Nephron (organoid): ENCODE data around the gene MYO18A.

Source experiments
- H3K27ac Mint-ChIP-seq, 3 experiments: 2 replicates each; pipeline ENCODE4 v1.8.0; 2020; ENCODE audit warnings: mixed read lengths in 3 of 3, mild to moderate bottlenecking in 2 of 3, moderate library complexity in 1 of 3
- H3K27me3 Mint-ChIP-seq: 2 replicates; pipeline ENCODE4 v1.8.0; 2021; ENCODE audit warnings: low read depth, mild to moderate bottlenecking, moderate library complexity, mixed read lengths
- H3K36me3 Mint-ChIP-seq: 2 replicates; pipeline ENCODE4 v1.8.0; 2020; ENCODE audit warnings: low read depth, mixed read lengths
- H3K4me1 Mint-ChIP-seq: 2 replicates; pipeline ENCODE4 v1.8.0; 2020; ENCODE audit warnings: mixed read lengths
- H3K4me3 Mint-ChIP-seq, 3 experiments: 2 replicates each; pipeline ENCODE4 v1.8.0; 2020; ENCODE audit warnings: mild to moderate bottlenecking in 3 of 3, mixed read lengths in 3 of 3, moderate library complexity in 2 of 3
- H3K9me3 Mint-ChIP-seq: 2 replicates; pipeline ENCODE4 v1.8.0; 2020; ENCODE audit warnings: mixed read lengths
- TF ChIP-seq, protein P1 (sequence below), 3 experiments: fragments of 200-600 bp; sonication (generic); IDR thresholded peaks; one replicate each; pipeline ENCODE4 v1.5.0; 2021; ENCODE audit warnings: antibody characterized with exemption in 3 of 3; ENCODE audit not compliant: unreplicated experiment in 3 of 3

Gene MYO18A

DNA sequence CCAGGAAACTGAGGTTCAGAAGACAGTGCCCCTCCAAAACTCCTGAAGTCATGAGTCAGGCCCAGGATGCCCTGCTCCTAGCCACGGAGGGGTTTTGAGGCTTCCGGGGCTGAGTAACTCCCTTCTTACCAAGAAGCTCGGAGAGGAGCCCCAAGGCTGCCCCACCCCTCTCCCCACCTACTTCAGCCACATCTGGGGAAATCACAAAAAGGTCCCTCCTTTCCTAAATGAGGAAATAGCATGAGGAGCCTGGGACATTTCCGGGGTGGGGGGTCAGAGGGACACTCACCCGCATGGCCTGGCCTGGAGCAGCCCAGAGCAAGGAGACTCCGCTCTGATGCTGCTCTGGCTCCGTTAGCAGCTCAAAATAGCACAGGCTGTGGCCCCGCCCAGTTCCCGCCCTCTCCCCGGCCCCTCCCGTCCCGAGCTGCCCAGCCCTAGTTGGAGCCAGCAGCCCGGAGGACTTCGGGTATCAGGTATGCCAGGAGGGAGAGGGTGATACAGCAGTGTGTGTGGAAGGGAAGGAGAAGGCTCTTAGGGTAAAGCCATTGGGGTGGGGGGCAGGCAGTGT is 40.1 kb downstream of the MYO18A start:
- Mint-ChIP-seq H3K27me3 (no peaks in the 10 kb centered on the region), H3K4me1 (peaks cover 71% of the 10 kb centered on the region), H3K4me3 (peak overlapping the region; percentile 76 to 89 (median 82)), H3K36me3 (no peaks in the 10 kb centered on the region), H3K9me3 (no peaks in the 10 kb centered on the region), H3K27ac (peak overlapping the region; percentile 98 to 100 (median 98))
- TF ChIP-seq, protein P1, sequence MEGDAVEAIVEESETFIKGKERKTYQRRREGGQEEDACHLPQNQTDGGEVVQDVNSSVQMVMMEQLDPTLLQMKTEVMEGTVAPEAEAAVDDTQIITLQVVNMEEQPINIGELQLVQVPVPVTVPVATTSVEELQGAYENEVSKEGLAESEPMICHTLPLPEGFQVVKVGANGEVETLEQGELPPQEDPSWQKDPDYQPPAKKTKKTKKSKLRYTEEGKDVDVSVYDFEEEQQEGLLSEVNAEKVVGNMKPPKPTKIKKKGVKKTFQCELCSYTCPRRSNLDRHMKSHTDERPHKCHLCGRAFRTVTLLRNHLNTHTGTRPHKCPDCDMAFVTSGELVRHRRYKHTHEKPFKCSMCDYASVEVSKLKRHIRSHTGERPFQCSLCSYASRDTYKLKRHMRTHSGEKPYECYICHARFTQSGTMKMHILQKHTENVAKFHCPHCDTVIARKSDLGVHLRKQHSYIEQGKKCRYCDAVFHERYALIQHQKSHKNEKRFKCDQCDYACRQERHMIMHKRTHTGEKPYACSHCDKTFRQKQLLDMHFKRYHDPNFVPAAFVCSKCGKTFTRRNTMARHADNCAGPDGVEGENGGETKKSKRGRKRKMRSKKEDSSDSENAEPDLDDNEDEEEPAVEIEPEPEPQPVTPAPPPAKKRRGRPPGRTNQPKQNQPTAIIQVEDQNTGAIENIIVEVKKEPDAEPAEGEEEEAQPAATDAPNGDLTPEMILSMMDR (IDR thresholded peaks at IDR 0.05; ENCODE audit: unreplicated experiment in 3 of 3) = no peak

DNA sequence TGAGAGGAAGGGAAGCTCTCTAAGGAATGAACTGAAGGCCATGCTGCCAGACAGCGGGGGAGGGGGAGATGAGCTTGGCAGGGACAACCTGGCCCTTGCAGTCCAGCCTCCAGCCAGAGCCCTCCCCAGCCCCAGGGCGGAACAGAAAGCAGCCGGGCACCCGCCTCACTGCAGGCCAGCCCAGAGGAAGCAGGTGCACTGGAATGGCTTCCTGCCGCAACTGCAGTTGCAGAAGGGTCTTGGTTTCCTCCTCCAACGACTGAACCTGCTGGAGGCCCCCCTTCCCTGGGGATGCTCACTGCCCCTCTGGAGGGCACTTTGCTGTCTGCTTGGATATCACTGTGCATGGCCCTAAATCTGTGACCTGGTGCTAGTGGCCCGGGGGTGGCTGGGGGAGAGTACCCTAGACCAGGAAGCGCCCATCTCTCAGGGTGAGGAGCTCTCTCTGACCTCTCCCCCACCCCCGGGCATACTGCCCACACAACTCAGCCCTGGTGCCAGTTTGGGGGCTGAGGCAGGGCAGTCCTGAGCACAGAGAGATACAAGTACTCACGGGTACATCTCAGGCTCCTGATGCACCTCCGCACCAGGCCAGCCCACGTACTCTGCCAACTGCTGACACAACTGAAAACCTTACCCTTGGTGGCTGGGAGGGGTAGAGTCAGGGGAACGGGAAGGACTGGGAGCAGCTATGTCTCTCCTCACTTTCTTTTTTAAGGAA is 41.1 kb downstream of the MYO18A start:
- H3K27me3 Mint-ChIP-seq = no peaks in the 10 kb centered on the region

DNA sequence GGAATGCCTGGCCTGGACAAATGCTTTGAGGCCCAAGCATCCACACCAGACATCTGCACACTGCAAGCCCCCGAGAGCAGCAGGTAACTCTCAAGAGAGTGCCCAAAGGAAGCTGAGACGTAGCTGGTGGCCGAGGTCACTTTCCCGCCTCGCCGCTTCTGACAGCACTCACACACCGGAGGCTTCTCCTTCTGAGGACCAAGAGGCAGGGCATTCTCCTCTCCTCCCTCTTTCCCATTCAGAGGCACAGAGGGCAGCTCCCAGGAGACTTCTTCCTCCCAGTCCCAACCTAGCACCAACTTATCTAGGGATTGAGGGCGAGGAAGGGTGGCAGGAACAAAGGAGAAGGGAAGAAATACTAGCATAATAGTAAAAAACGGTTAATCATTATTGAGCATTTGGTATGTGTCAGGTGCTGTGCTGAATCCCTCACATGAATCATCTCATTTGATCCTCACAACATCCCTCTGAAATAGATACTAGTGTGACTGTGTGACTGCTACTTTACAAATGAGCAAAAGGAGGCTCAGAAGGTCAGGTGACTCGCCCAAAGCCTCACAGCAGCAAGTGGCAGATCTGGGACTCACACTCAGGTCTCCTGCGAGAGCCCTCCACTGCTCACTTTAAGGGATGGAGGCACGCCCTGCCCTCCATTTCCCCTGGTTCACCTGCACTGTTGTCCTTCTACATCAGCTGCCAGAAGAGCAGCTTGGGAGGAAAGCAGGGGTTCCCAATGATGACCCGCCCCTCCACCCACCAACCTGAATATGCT is 41.8 kb downstream of the MYO18A start:
- TF ChIP-seq, protein P1 (IDR thresholded peaks at IDR 0.05; ENCODE audit: unreplicated experiment in 3 of 3) = no peak
- H3K4me3 Mint-ChIP-seq = peak overlapping the region; percentile 23 to 89 (median 69)
- peak overlapping the region in 2 of 3 experiments; percentile 19 to 78 for H3K27ac Mint-ChIP-seq
- no peaks in the 10 kb centered on the region for H3K27me3 Mint-ChIP-seq
- H3K4me1 Mint-ChIP-seq = peaks cover 61% of the 10 kb centered on the region
- H3K36me3 Mint-ChIP-seq = no peaks in the 10 kb centered on the region
- H3K9me3 Mint-ChIP-seq = no peaks in the 10 kb centered on the region

More for the DNA sequence above, 41.1 kb downstream of the MYO18A start:
- Mint-ChIP-seq H3K4me3 (peak overlapping the region; percentile 76 to 89 (median 82)), H3K36me3 (no peaks in the 10 kb centered on the region), H3K27ac (peak overlapping the region; percentile 88 to 100 (median 98)), H3K4me1 (peaks cover 65% of the 10 kb centered on the region), H3K9me3 (no peaks in the 10 kb centered on the region)
- TF ChIP-seq, protein P1 (IDR thresholded peaks at IDR 0.05; ENCODE audit: unreplicated experiment in 3 of 3) = no peak

DNA sequence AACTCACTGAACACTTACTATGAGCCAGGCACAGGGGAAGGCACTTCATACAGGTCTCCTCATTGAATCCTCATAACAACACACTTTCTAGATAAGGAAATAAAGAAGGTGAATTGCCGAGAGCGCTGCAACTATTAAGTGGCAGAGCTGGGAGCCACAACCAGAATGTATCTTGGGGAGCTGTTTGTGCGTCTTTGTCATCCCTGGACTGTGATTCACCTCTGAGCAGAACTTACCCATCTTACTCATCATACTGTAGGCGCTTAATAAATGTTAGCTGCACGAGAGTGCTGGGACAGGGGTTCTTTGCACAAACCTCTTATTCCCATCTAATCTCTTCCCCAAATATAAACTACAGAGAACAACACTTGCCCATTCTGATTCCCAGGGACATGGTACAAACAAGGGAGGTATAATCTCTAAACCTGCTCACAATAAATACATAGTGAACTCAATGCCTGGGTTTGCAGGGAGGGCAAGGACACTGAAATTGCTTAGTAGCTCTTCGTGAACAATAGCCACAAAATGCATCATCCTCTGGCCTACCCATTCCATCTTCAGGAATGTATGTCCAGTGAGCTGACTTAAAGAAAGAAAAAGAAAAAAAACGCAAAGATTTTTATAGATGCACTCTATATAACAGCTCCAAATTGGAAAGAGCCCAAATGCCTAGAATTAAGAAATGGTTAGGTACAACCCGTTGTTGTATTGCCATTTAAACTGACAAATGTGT is 43.0 kb downstream of the MYO18A start:
- Mint-ChIP-seq H3K27ac (no peak overlapping the region), H3K27me3 (no peaks in the 10 kb centered on the region), H3K36me3 (no peaks in the 10 kb centered on the region), H3K4me1 (peaks cover 66% of the 10 kb centered on the region), H3K9me3 (no peaks in the 10 kb centered on the region), H3K4me3 (peak overlapping the region in 1 of 3 experiments; percentile 89)
- TF ChIP-seq, protein P1 (IDR thresholded peaks at IDR 0.05; ENCODE audit: unreplicated experiment in 3 of 3) = no peak

DNA sequence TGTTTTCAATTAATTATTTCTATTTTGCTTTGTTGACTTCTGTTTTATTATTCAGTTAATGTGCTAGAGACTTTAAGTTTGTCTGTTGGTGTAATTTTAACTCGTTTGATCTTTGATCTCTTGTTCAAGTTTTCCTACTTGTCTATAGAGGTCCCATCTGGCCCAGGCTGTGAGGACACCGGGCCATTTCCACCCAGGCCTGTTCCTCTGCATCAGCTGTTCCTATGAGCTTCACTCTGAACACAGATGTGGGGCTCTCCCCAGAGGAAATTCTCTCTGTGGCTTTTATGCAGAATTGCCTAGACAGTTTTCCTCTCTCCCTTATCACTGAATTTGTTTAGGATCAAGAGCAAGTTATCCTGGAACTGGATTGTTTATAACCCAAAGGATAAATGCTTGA is 44.7 kb downstream of the MYO18A start:
- Mint-ChIP-seq H3K4me3 (no peak overlapping the region), H3K27ac (no peak overlapping the region), H3K4me1 (peaks cover 69% of the 10 kb centered on the region), H3K27me3 (no peaks in the 10 kb centered on the region), H3K9me3 (no peaks in the 10 kb centered on the region), H3K36me3 (no peaks in the 10 kb centered on the region)
- TF ChIP-seq, protein P1 (IDR thresholded peaks at IDR 0.05; ENCODE audit: unreplicated experiment in 3 of 3) = no peak
